GM23248 (cell line): Measurements from ENCODE around the gene ANKRD6. TPM values are rescaled to one million over a fixed set of nuclear protein-coding genes. Genes with fewer than 3 reads are reported as not detected.
A peak's percentile ranks its signal among the peaks of the same experiment; 100 is the strongest.

Experiments used
- DNase-seq: peaks from one replicate; pipeline ENCODE4 v3.0.0-alpha.2; 2015
- H2AFZ ChIP-seq: fragments of 200-600 bp; sonication (generic); 2 replicates; pipeline ENCODE4 v1.6.1; 2016; ENCODE audit warnings: antibody characterized with exemption
- H3F3A ChIP-seq: fragments of 200-600 bp; sonication (generic); 2 replicates; pipeline ENCODE4 v1.6.1; 2016; ENCODE audit warnings: mild to moderate bottlenecking, antibody characterized with exemption, mixed run types; ENCODE audit not compliant: insufficient read depth
- H3K27ac ChIP-seq: fragments of 200-600 bp; sonication (generic); 2 replicates; pipeline ENCODE4 v1.5.1; 2016; ENCODE audit warnings: mild to moderate bottlenecking
- H3K27me3 ChIP-seq: fragments of 200-600 bp; sonication (generic); replicated peaks from 2 replicates; pipeline ENCODE4 v1.6.1; 2016; ENCODE audit warnings: mild to moderate bottlenecking; ENCODE audit not compliant: insufficient read depth
- H3K36me3 ChIP-seq: fragments of 200-600 bp; sonication (generic); 2 replicates; pipeline ENCODE4 v1.6.1; 2016; ENCODE audit warnings: low read depth, mild to moderate bottlenecking
- H3K4me1 ChIP-seq: fragments of 200-600 bp; sonication (generic); 2 replicates; pipeline ENCODE4 v1.6.1; 2016; ENCODE audit warnings: mild to moderate bottlenecking; ENCODE audit not compliant: insufficient read depth
- H3K4me2 ChIP-seq: fragments of 200-600 bp; sonication (generic); one replicate; pipeline ENCODE4 v1.6.1; 2016; ENCODE audit warnings: mild to moderate bottlenecking; ENCODE audit not compliant: unreplicated experiment
- H3K4me3 ChIP-seq: fragments of 200-600 bp; sonication (generic); 2 replicates; pipeline ENCODE4 v1.5.1; 2016; ENCODE audit warnings: mild to moderate bottlenecking
- H3K79me2 ChIP-seq: fragments of 200-600 bp; sonication (generic); 2 replicates; pipeline ENCODE4 v1.6.1; 2016; ENCODE audit warnings: mild to moderate bottlenecking; ENCODE audit not compliant: insufficient read depth
- H3K9ac ChIP-seq: fragments of 200-600 bp; sonication (generic); 2 replicates; pipeline ENCODE4 v1.6.1; 2016; ENCODE audit warnings: mild to moderate bottlenecking
- H3K9me2 ChIP-seq: fragments of 200-600 bp; sonication (generic); 2 replicates; pipeline ENCODE4 v1.6.1; 2016; ENCODE audit warnings: mixed run types, mild to moderate bottlenecking, moderate library complexity; ENCODE audit not compliant: insufficient read depth
- H3K9me3 ChIP-seq: fragments of 200-600 bp; sonication (generic); one replicate; pipeline ENCODE4 v1.6.1; 2017; ENCODE audit warnings: low read depth
- H4K20me1 ChIP-seq: fragments of 200-600 bp; sonication (generic); 2 replicates; pipeline ENCODE4 v1.6.0; 2016; ENCODE audit not compliant: insufficient read depth
- EZH2 ChIP-seq: fragments of 200-600 bp; sonication (generic); IDR thresholded peaks from 2 replicates; pipeline ENCODE4 v1.6.1; 2018; ENCODE audit warnings: antibody characterized with exemption, mild to moderate bottlenecking; ENCODE audit not compliant: insufficient read depth, poor library complexity, severe bottlenecking
- EZH2phosphoT487 ChIP-seq: fragments of 200-600 bp; sonication (generic); IDR thresholded peaks from 2 replicates; pipeline ENCODE4 v1.6.1; 2018; ENCODE audit warnings: antibody characterized with exemption, moderate library complexity, mild to moderate bottlenecking, low read depth; ENCODE audit not compliant: insufficient read depth
- WGBS, 2 experiments: methylation state at CpG; one replicate each; pipeline ENCODE4 v1.1.6; 2015 to 2017; ENCODE audit warnings: low lambda C conversion rate in 2 of 2, low coverage in 1 of 2; ENCODE audit errors: missing lambda C conversion rate in 2 of 2; 5-methylcytosine and 5-hydroxymethylcytosine counted together
- in situ Hi-C: fragments of 300-500 bp; cut with MboI; formaldehyde crosslinking; loops from 2 replicates; pipeline ENCODE4 v1.15.0; 2020
- polyA plus RNA-seq: library from polyadenylated mRNA; unstranded; fragments of >200 nt; fragmentation: Nextera tagmentation; extraction: Ambion mirVana; gene quantifications from 2 replicates; pipeline ENCODE4 v1.2.1, GENCODE V29; 2016
- total RNA-seq: library from RNA; depleted of rRNA; stranded (reverse); fragments of >200 nt; shearing (Covaris generic); gene quantifications from 2 replicates; pipeline ENCODE4 v1.2.3, GENCODE V29; 2014

Gene ANKRD6
- total and polyA plus RNA-seq, 2 experiments from 2014 or later, result 0.54 to 12.4 TPM

GRCh38 chr6:89643406-89643805 lies 210.5 kb downstream of the ANKRD6 start:
- no peak overlapping the region for H2AFZ ChIP-seq
- no peak for DNase-seq
- no peak for TF ChIP-seq EZH2phosphoT487
- no peak for TF ChIP-seq EZH2
- WGBS, 2 experiments, result 45 to 51% methylated on average over 3 of the region's 3 CpGs
- no peak overlapping the region for H3K27ac ChIP-seq
- H3K9me3 ChIP-seq, result no peaks in the 10 kb centered on the region
- peaks cover 11% of the 10 kb centered on the region; the same call in 1 of the 2 replicates for H3K79me2 ChIP-seq
- peaks cover 12% of the 10 kb centered on the region for H3K36me3 ChIP-seq
- no peaks in the 10 kb centered on the region for H3K27me3 ChIP-seq
- H3K4me1 ChIP-seq, result peaks cover 8% of the 10 kb centered on the region
- no peaks in the 10 kb centered on the region for H4K20me1 ChIP-seq
- no peaks in the 10 kb centered on the region for H3K9me2 ChIP-seq
- no peak overlapping the region for H3K4me2 ChIP-seq
- in situ Hi-C loops, result no loop called here
- peaks cover 16% of the 10 kb centered on the region; the same call in 1 of the 2 replicates for H3F3A ChIP-seq
- H3K4me3 ChIP-seq, result no peak overlapping the region
- no peak overlapping the region for H3K9ac ChIP-seq

GRCh38 chr6:89644864-89645263 lies 211.9 kb downstream of the ANKRD6 start:
- peaks cover 16% of the 10 kb centered on the region; the same call in 1 of the 2 replicates for H3F3A ChIP-seq
- TF ChIP-seq EZH2phosphoT487 (no peak), EZH2 (no peak)
- 87 to 89% methylated on average over 4 of the region's 4 CpGs for WGBS, 2 experiments
- H3K9ac ChIP-seq, result no peak overlapping the region
- no peak overlapping the region for H2AFZ ChIP-seq
- no peak overlapping the region for H3K27ac ChIP-seq
- no peaks in the 10 kb centered on the region for H3K9me2 ChIP-seq
- DNase-seq, result no peak
- no peaks in the 10 kb centered on the region for H3K9me3 ChIP-seq
- H4K20me1 ChIP-seq, result no peaks in the 10 kb centered on the region
- peaks cover 8% of the 10 kb centered on the region for H3K4me1 ChIP-seq
- no peak overlapping the region for H3K4me2 ChIP-seq
- no peak overlapping the region for H3K4me3 ChIP-seq
- H3K79me2 ChIP-seq, result 0 out of 2 replicates have a peak, but pooled peaks cover 1% of the 10 kb centered on the region
- H3K36me3 ChIP-seq, result peaks cover 15% of the 10 kb centered on the region
- in situ Hi-C loops, result no loop called here
- H3K27me3 ChIP-seq, result no peaks in the 10 kb centered on the region

GRCh38 chr6:89649682-89650081 lies 216.7 kb downstream of the ANKRD6 start:
- Histone ChIP-seq H3K4me1 (peaks cover 8% of the 10 kb centered on the region), H3K36me3 (peaks cover 42% of the 10 kb centered on the region; the same call in 1 of the 2 replicates), H3K9ac (no peak overlapping the region), H3F3A (0 out of 2 replicates have a peak, but pooled peaks cover 10% of the 10 kb centered on the region), H2AFZ (no peak overlapping the region), H3K9me2 (no peaks in the 10 kb centered on the region), H3K4me2 (no peak overlapping the region), H3K9me3 (no peaks in the 10 kb centered on the region), H3K79me2 (no peaks in the 10 kb centered on the region), H3K27me3 (no peaks in the 10 kb centered on the region), H4K20me1 (no peaks in the 10 kb centered on the region), H3K4me3 (no peak overlapping the region), H3K27ac (no peak overlapping the region)
- in situ Hi-C loops, result no loop called here
- WGBS, 2 experiments, result 96 to 97% methylated on average over 1 of the region's 1 CpG
- no peak for DNase-seq
- TF ChIP-seq EZH2phosphoT487 (no peak), EZH2 (no peak)

GRCh38 chr6:89650579-89650978 lies 217.6 kb downstream of the ANKRD6 start:
- no peak for DNase-seq
- WGBS, 2 experiments, result 85% methylated on average over 8 of the region's 8 CpGs
- H3K79me2 ChIP-seq, result no peaks in the 10 kb centered on the region
- no peak for TF ChIP-seq EZH2
- no peak for TF ChIP-seq EZH2phosphoT487
- H3F3A ChIP-seq, result 0 out of 2 replicates have a peak, but pooled peaks cover under 1% of the 10 kb centered on the region
- no peaks in the 10 kb centered on the region for H3K27me3 ChIP-seq
- in situ Hi-C loops, result no loop called here
- peaks cover 4% of the 10 kb centered on the region; the same call in 1 of the 2 replicates for H3K4me1 ChIP-seq
- peaks cover 44% of the 10 kb centered on the region for H3K36me3 ChIP-seq
- H3K4me3 ChIP-seq, result no peak overlapping the region
- no peaks in the 10 kb centered on the region for H4K20me1 ChIP-seq
- no peak overlapping the region for H3K4me2 ChIP-seq
- H3K9ac ChIP-seq, result no peak overlapping the region
- H3K9me3 ChIP-seq, result no peaks in the 10 kb centered on the region
- no peaks in the 10 kb centered on the region for H3K9me2 ChIP-seq
- no peak overlapping the region for H2AFZ ChIP-seq
- H3K27ac ChIP-seq, result no peak overlapping the region

GRCh38 chr6:89655122-89655521 lies 222.2 kb downstream of the ANKRD6 start:
- Histone ChIP-seq H3K4me1 (peaks cover 4% of the 10 kb centered on the region; the same call in 1 of the 2 replicates), H3K4me2 (no peak overlapping the region), H3K79me2 (no peaks in the 10 kb centered on the region), H3F3A (no peaks in the 10 kb centered on the region), H3K4me3 (no peak overlapping the region), H3K9me2 (no peaks in the 10 kb centered on the region), H3K9me3 (no peaks in the 10 kb centered on the region), H3K27me3 (no peaks in the 10 kb centered on the region), H3K9ac (no peak overlapping the region), H3K27ac (no peak overlapping the region), H4K20me1 (no peaks in the 10 kb centered on the region), H3K36me3 (peaks cover 50% of the 10 kb centered on the region), H2AFZ (no peak overlapping the region)
- peak; percentile 23 for DNase-seq
- TF ChIP-seq EZH2phosphoT487 (no peak), EZH2 (no peak)
- 88 to 94% methylated on average over 2 of the region's 2 CpGs for WGBS, 2 experiments
- in situ Hi-C loops, result no loop called here
